ENCODE measurements around the gene MRPS12.

MRPS12 gene

DNA sequence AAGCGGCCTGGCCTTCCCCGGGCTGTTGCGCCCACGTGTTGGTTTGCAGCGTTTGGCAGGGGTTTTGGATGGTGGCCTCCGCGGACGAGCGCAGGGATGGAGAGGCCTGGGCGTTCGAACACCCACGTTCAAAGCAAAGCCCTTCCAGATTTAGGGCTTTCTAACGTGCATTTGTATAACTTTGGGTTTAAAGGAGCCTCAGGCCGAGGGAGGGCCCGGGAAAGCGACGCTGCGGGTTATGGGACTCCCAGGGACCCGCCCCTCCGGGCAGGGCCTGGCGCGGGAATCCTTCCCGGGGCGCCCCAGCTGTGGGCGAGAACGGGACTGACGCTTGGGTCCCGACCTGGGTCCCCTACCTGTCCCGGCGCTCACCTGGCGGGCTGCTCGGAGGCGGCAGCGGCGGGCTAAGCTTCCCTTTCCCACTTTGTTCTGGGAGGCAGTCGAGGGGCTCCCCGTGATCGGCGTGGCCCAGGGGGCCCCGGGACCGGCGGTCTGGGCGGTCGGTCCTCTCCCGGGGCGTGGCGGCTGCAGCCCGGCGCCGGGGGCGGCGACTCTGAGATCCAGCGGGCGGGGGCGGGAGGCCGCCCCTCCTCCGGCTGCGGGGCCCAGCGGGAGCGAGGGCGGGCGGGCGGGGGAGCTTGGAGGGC lies 44.6 kb downstream of the MRPS12 start, which contains the start of gene FBXO17:
FBXO17 (minus strand) TSS at position 529 of the 647 bp plus-strand sequence. CDS start 25,423 bp downstream, outside the sequence.
- peak; percentile 54 for DNase-seq (ENCODE audit: low spot score)

DNA sequence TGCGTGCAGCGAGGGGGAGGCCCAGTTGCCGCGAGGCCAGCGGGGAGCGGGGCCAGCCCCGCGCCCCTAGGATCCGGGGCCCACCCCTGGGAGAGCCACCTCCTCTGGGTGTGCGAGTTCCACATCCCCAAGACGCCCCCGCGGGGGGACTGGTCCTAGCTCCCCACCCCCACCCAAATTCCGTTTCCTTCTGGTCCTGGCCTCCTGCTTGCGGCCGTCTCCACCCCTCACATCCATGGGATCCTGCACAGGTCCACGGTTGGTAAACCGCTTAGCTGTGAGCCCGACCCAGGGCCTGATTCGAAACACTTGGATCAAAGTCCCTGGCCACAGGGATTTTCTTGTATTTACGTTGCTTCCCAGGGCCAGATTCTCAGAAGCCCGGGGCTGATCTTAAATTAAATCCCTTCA lies 45.1 kb downstream of the MRPS12 start:
- no peak for DNase-seq (ENCODE audit: low spot score)

DNA sequence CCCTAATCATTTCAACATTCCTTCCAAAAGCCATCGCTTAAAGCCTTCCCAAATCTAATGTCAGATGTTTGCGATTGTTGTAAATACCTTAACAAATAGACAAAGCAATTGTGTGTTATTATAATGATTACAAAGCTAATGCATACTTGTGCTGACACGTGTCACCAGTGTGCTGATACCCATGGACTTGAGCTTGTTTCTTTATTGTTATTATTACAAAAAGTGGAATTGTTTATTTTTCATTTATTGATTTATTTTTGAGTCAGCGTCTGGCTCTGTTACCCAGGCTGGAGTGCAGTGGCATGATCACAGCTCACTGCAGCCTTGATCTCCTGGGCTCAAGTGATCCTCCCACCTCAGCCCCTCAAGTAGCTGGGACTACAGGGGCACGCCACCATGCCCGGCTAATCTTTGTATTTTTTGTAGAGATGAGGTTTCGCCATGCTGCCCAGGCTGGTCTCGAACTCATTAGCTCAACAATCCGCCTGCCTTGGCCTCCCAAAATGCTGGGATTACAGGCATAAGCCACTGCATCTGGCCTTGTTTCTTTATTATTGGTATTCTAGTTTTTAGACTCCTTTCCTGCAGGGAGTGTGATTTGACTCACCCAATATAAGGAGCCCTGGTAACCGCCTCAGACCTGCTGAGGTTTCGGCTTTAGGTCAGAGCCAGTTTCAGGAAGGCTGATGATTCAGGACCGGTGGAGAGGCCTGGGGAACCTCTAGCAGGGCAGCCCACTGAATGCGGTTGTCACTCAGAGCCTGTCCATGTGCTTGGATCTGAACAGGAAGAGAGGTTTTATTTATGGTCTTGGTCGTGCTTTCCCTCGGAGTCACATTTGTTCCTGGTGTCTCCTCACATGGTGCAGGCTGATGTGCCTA lies 46.9 kb downstream of the MRPS12 start:
- DNase-seq (ENCODE audit: low spot score), result no peak

DNA sequence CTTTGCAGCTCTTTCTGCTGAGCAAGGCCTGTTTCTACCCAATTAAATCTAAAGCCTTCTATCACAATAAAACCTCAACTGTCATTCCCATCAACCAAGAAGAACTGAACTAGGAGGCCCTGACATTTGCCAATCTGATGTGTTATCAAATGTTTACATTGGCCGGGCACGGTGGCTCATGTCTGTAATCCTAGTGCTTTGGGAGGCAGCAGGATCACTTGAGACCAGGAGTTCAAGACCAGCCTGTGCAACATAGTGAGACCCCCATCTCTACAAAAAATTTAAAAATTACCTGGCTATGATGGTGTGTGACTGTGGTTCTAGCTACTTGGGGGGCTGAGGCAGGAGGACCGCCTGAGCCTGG lies 47.6 kb downstream of the MRPS12 start:
- DNase-seq (ENCODE audit: low spot score), result no peak

DNA sequence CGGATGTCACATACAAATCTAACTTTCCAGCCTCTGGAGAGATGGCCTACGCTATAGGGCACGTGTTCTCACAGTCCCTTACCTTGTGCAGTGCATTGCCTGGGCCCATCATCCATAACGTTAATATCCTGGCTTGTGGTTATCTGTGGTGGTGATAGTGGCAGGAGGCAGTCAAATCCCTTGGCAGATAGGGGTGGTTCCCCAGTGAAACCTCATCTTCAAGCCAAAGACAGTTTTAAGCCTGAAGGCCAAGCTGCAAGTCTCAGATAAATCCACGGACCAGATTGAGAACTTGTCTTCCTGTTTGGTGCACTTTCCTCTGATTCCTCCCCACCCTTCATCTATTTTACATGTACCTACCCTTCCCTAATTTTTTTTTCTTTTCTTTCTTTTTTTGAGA lies 49.1 kb downstream of the MRPS12 start:
- no peak for DNase-seq (ENCODE audit: low spot score)

DNA sequence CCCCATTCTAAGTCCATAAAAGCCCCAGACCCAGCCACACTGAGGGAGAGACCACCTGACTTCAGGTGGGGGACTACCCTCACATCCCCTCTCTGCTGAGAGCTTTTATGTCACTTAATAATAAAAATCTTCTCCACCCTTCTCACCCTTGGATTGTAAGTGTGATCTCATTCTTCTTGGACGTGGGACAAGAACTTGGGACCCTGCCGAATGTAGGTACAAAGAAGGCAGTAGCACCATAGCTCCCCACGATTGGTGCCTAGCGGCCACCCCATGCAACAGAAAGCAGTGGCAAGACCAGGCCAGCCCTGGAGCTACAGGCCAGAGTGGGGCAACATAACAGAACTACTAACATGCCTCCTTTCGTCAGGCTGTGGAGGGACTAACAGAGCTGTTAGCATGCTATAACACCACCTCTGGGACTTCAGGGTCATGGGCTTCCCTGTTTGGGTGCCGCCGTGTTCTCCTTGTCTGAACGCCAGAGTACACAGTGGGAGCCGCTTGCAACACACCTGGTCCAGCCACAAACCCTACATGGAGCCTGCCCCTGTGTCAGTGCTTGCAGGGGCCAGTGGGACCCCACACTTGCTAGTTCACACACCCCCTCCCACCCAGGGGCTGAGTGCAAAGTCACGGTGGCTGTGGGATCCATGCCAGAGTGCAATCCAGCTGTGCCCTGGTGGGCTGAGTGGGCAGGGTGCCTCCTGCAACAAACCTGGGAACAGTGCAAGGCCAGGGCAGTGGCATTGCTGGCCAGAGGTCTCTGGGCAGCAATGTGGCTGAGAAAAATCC lies 50.0 kb downstream of the MRPS12 start:
- DNase-seq (ENCODE audit: low spot score), result no peak

Measured in hepatic stellate cell (primary cell).